GM12892 (cell line): ENCODE measurements around the gene GADD45A.

Experiments used
- DNase-seq: peaks from one replicate; pipeline ENCODE4 v3.0.0; 2011; ENCODE audit not compliant: insufficient read length
- FAIRE-seq: peaks from 2 replicates; lab custom pipeline; 2011; peaks lifted over from hg19 to GRCh38; lab: Jason Lieb, UNC
- POLR2A ChIP-seq: IDR thresholded peaks from 2 replicates; pipeline ENCODE4 v1.6.1; 2011; ENCODE audit warnings: low read depth, low read length, control low read depth
- POLR2AphosphoS5 ChIP-seq: IDR thresholded peaks from 2 replicates; pipeline ENCODE4 v1.6.1; 2011; ENCODE audit warnings: low read depth, low read length, control low read depth
- TAF1 ChIP-seq: IDR thresholded peaks from 2 replicates; pipeline ENCODE4 v1.6.1; 2011; ENCODE audit warnings: low read depth, mild to moderate bottlenecking, control low read depth, low read length, borderline replicate concordance

Gene GADD45A

GRCh38 chr1:67696708-67697107 lies 11.7 kb downstream of the GADD45A start:
- no peak for FAIRE-seq
- no peak for TF ChIP-seq POLR2A
- TF ChIP-seq POLR2AphosphoS5: no peak
- no peak for TF ChIP-seq TAF1
- DNase-seq: no peak

GRCh38 chr1:67700220-67700619 lies 15.2 kb downstream of the GADD45A start:
- TF ChIP-seq TAF1 (no peak), POLR2AphosphoS5 (no peak), POLR2A (no peak)
- no peak for DNase-seq
- no peak for FAIRE-seq

- FAIRE-seq (no peak), DNase-seq (no peak)
Measured at GRCh38 chr1:67700692-67701410, 15.8 kb downstream of the GADD45A start.

GRCh38 chr1:67701876-67702275 lies 16.9 kb downstream of the GADD45A start:
- no peak for FAIRE-seq
- TF ChIP-seq POLR2A: no peak
- no peak for TF ChIP-seq POLR2AphosphoS5
- no peak for TF ChIP-seq TAF1
- no peak for DNase-seq

More at GRCh38 chr1:67700692-67701410, 15.8 kb downstream of the GADD45A start:
- TF ChIP-seq TAF1: no peak
- TF ChIP-seq POLR2AphosphoS5: no peak
- no peak for TF ChIP-seq POLR2A

- DNase-seq (no peak), FAIRE-seq (no peak)
- TF ChIP-seq TAF1: no peak
- TF ChIP-seq POLR2AphosphoS5: no peak
- no peak for TF ChIP-seq POLR2A
Measured at GRCh38 chr1:67704351-67704750, 19.4 kb downstream of the GADD45A start.

GRCh38 chr1:67705735-67706453 lies 20.9 kb downstream of the GADD45A start:
- TF ChIP-seq POLR2A (no peak), POLR2AphosphoS5 (no peak), TAF1 (no peak)
- no peak for DNase-seq
- FAIRE-seq: no peak

- TF ChIP-seq TAF1: no peak
- TF ChIP-seq POLR2AphosphoS5: no peak
- TF ChIP-seq POLR2A: no peak
- FAIRE-seq: no peak
- DNase-seq: no peak
Measured at GRCh38 chr1:67708606-67709005, 23.6 kb downstream of the GADD45A start.

GRCh38 chr1:67710417-67710816 lies 25.4 kb downstream of the GADD45A start:
- TF ChIP-seq POLR2A (no peak), TAF1 (no peak), POLR2AphosphoS5 (no peak)
- FAIRE-seq: no peak
- DNase-seq: no peak

- FAIRE-seq: no peak
- TF ChIP-seq POLR2A (no peak), TAF1 (no peak), POLR2AphosphoS5 (no peak)
- no peak for DNase-seq
Measured at GRCh38 chr1:67711158-67711854, 26.3 kb downstream of the GADD45A start.

GRCh38 chr1:67711855-67712212 lies 26.8 kb downstream of the GADD45A start:
- FAIRE-seq (no peak), DNase-seq (no peak)
- no peak for TF ChIP-seq POLR2A
- no peak for TF ChIP-seq TAF1
- no peak for TF ChIP-seq POLR2AphosphoS5

- TF ChIP-seq POLR2AphosphoS5: no peak
- TF ChIP-seq TAF1: no peak
- no peak for TF ChIP-seq POLR2A
- DNase-seq (no peak), FAIRE-seq (no peak)
Measured at GRCh38 chr1:67713057-67713846, 28.3 kb downstream of the GADD45A start.
